Mesendoderm (in vitro differentiated cells): Measurements from ENCODE around the gene IP6K3. TPM values are rescaled to one million over a fixed set of nuclear protein-coding genes. Genes with fewer than 3 reads are reported as not detected.

Source experiments
- DNase-seq: peaks from one replicate; pipeline ENCODE4 v3.0.0; 2013
- H2AK5ac ChIP-seq: 2 replicates; pipeline ENCODE4 v1.6.1; 2013; ENCODE audit warnings: low read length, inconsistent platforms
- H2BK120ac ChIP-seq: 2 replicates; pipeline ENCODE4 v1.6.1; 2013; ENCODE audit warnings: low read depth, mild to moderate bottlenecking, low read length, moderate library complexity, mixed read lengths
- H2BK15ac ChIP-seq: replicated peaks from 2 replicates; pipeline ENCODE4 v1.6.1; 2013; ENCODE audit warnings: low read depth, mild to moderate bottlenecking, moderate library complexity
- H2BK5ac ChIP-seq: 2 replicates; pipeline ENCODE4 v1.6.1; 2013; ENCODE audit warnings: low read length, inconsistent platforms
- H3K18ac ChIP-seq: 2 replicates; pipeline ENCODE4 v1.6.1; 2013; ENCODE audit warnings: mild to moderate bottlenecking, low read length, mixed read lengths
- H3K23ac ChIP-seq: one replicate; pipeline ENCODE4 v1.6.1; 2013; ENCODE audit warnings: low read length
- H3K27ac ChIP-seq: 2 replicates; pipeline ENCODE4 v1.5.1; 2013; ENCODE audit warnings: low read depth, mild to moderate bottlenecking, inconsistent platforms, low read length, moderate library complexity
- H3K27me3 ChIP-seq: 2 replicates; pipeline ENCODE4 v1.6.1; 2013; ENCODE audit warnings: low read length, control low read depth, mild to moderate bottlenecking, inconsistent platforms; ENCODE audit not compliant: insufficient read depth, poor library complexity
- H3K36me3 ChIP-seq: 2 replicates; pipeline ENCODE4 v1.6.1; 2013; ENCODE audit warnings: low read length, inconsistent platforms; ENCODE audit not compliant: control insufficient read depth, insufficient read depth
- H3K4ac ChIP-seq: one replicate; pipeline ENCODE4 v1.6.1; 2013; ENCODE audit warnings: low read depth, mild to moderate bottlenecking, low read length, moderate library complexity
- H3K4me1 ChIP-seq: 2 replicates; pipeline ENCODE4 v1.6.1; 2013; ENCODE audit warnings: low read depth, low read length, inconsistent platforms; ENCODE audit not compliant: control insufficient read depth
- H3K4me2 ChIP-seq: 2 replicates; pipeline ENCODE4 v1.6.1; 2013; ENCODE audit warnings: low read length
- H3K4me3 ChIP-seq: 2 replicates; pipeline ENCODE4 v1.5.1; 2013; ENCODE audit warnings: mild to moderate bottlenecking, low read length
- H3K56ac ChIP-seq: one replicate; pipeline ENCODE4 v1.6.1; 2013; ENCODE audit warnings: low read length
- H3K79me1 ChIP-seq: 2 replicates; pipeline ENCODE4 v1.6.1; 2013; ENCODE audit warnings: low read length, inconsistent platforms
- H3K79me2 ChIP-seq: 2 replicates; pipeline ENCODE4 v1.6.1; 2013; ENCODE audit warnings: mild to moderate bottlenecking, low read length; ENCODE audit not compliant: control insufficient read depth, insufficient read depth
- H3K9ac ChIP-seq: 2 replicates; pipeline ENCODE4 v1.6.1; 2013; ENCODE audit warnings: low read length, inconsistent platforms
- H4K5ac ChIP-seq: one replicate; pipeline ENCODE4 v1.6.1; 2013; ENCODE audit warnings: low read length
- H4K8ac ChIP-seq: one replicate; pipeline ENCODE4 v1.6.1; 2013; ENCODE audit warnings: low read depth, mild to moderate bottlenecking, control low read depth, low read length, moderate library complexity
- WGBS: extraction: QIAGEN DNeasy Blood & Tissue Kit; methylation state at CpG from one replicate; pipeline ENCODE4 v1.1.7; 2013; ENCODE audit warnings: low lambda C conversion rate, missing lambda C conversion rate; ENCODE audit not compliant: insufficient coverage; ENCODE audit errors: extremely low coverage; 5-methylcytosine and 5-hydroxymethylcytosine counted together
- small RNA-seq: library from polyadenylated mRNA; stranded (forward); fragments of <200 nt; extraction: miRNeasy Mini kit (QIAGEN cat#:217004); gene quantifications from one replicate; pipeline ENCODE3, GENCODE V24; 2013; ENCODE audit not compliant: insufficient read depth

The IP6K3 gene

DNA sequence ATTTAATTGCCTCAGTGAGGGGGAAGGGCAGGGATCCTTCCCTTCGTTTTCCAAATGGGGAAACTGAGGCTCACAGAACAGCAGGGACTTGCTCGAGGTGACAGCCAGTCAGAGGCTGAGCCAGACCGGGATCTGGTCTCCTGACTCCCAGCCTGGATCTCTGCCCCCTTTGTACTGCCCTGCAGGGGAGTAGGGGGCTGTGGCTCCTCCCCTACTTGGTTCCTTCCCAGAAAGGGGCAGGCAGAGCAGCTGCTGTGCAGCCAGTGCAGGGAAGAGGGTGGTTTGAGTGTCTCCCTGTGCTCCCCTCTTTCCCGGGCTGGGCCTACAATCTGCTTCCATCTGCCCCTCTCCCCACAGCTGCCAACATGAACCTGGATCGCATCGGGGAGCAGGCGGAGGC lies 72.9 kb downstream of the IP6K3 start:
- no peak overlapping the region for H2BK15ac ChIP-seq
- H4K5ac ChIP-seq = no peak overlapping the region
- no peak overlapping the region for H3K4me3 ChIP-seq
- no peak overlapping the region for H2BK120ac ChIP-seq
- no peaks in the 10 kb centered on the region for H3K4me1 ChIP-seq
- H3K36me3 ChIP-seq = no peaks in the 10 kb centered on the region
- no peak overlapping the region for H3K4me2 ChIP-seq
- H3K27ac ChIP-seq = no peak overlapping the region
- H3K23ac ChIP-seq = no peak overlapping the region
- H3K9ac ChIP-seq = no peak overlapping the region
- DNase-seq = no peak
- H3K79me2 ChIP-seq = no peaks in the 10 kb centered on the region
- no peaks in the 10 kb centered on the region for H3K79me1 ChIP-seq
- no CpG with 5 or more reads among the region's 7 CpGs for WGBS
- no peak overlapping the region for H3K4ac ChIP-seq
- H4K8ac ChIP-seq = no peak overlapping the region
- no peak overlapping the region for H2AK5ac ChIP-seq
- H2BK5ac ChIP-seq = no peak overlapping the region
- H3K18ac ChIP-seq = no peak overlapping the region
- H3K56ac ChIP-seq = no peak overlapping the region
- H3K27me3 ChIP-seq = no peaks in the 10 kb centered on the region

GRCh38 chr6:33672808-33673207 lies 73.9 kb downstream of the IP6K3 start:
- Histone ChIP-seq H3K27ac (no peak overlapping the region), H4K5ac (no peak overlapping the region)

DNA sequence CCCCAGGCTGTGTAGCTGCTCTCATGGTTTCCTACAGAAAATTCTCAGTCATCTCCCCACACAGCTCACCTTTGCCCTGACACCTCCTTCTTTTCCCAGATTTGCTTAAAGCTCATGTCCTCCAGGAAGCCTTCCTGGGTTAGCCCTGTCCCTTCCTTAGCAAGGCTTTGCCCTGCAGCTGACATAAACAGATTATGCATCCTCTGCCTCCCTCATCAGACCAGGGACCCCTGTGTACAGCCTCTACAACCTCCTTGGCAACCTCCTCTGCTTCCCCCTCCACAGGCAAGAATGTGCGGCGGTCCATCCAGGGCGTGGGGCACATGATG lies 75.0 kb downstream of the IP6K3 start:
- no CpG with 5 or more reads among the region's 3 CpGs for WGBS
- Histone ChIP-seq H3K27me3 (no peaks in the 10 kb centered on the region), H3K56ac (no peak overlapping the region)

More at GRCh38 chr6:33672808-33673207, 73.9 kb downstream of the IP6K3 start:
- H3K18ac ChIP-seq = no peak overlapping the region
- no peak overlapping the region for H3K56ac ChIP-seq
- peak; percentile 83 for DNase-seq
- H2BK5ac ChIP-seq = no peak overlapping the region
- H3K4me1 ChIP-seq = no peaks in the 10 kb centered on the region
- H3K23ac ChIP-seq = no peak overlapping the region
- H3K4me2 ChIP-seq = no peak overlapping the region
- no peaks in the 10 kb centered on the region for H3K79me1 ChIP-seq
- no peaks in the 10 kb centered on the region for H3K27me3 ChIP-seq
- H4K8ac ChIP-seq = no peak overlapping the region
- H3K79me2 ChIP-seq = no peaks in the 10 kb centered on the region
- H3K9ac ChIP-seq = no peak overlapping the region
- no peak overlapping the region for H3K4ac ChIP-seq
- no peak overlapping the region for H2BK120ac ChIP-seq
- H2BK15ac ChIP-seq = no peak overlapping the region
- no CpG with 5 or more reads among the region's 5 CpGs for WGBS
- no peak overlapping the region for H3K4me3 ChIP-seq
- no peaks in the 10 kb centered on the region for H3K36me3 ChIP-seq
- no peak overlapping the region for H2AK5ac ChIP-seq

More for the DNA sequence above, 75.0 kb downstream of the IP6K3 start:
- Histone ChIP-seq H3K4me3 (no peak overlapping the region), H3K79me1 (no peaks in the 10 kb centered on the region), H3K36me3 (no peaks in the 10 kb centered on the region), H2BK120ac (no peak overlapping the region), H2BK5ac (no peak overlapping the region), H3K18ac (no peak overlapping the region), H2BK15ac (no peak overlapping the region), H4K5ac (no peak overlapping the region), H3K23ac (no peak overlapping the region), H3K4ac (no peak overlapping the region), H3K4me1 (no peaks in the 10 kb centered on the region), H3K27ac (no peak overlapping the region), H3K4me2 (no peak overlapping the region), H2AK5ac (no peak overlapping the region), H3K79me2 (no peaks in the 10 kb centered on the region), H4K8ac (no peak overlapping the region), H3K9ac (no peak overlapping the region)
- DNase-seq = no peak

Small RNA genes within 50 kb of the gene (small RNA-seq; reads per million reads assigned to genes)
- not detected for gene MIR3934
